ENCODE measurements around the gene NDP. TPM values are rescaled to one million over a fixed set of nuclear protein-coding genes. Genes with fewer than 3 reads are reported as not detected.

Gene NDP
- polyA plus RNA-seq, 5 donors, result 0.33 to 0.84 (median 0.36) TPM

Other genes starting within 250 kb of the NDP start
- gene MAOB, start 90.9 kb downstream of the NDP start, polyA plus RNA-seq (ENCODE audit: insufficient read depth in 1 of 5, insufficient read length in 5 of 5, low replicate concordance in 1 of 5), result 10 to 100 TPM; 10.9 to 15.8 (median 12.8) TPM

Data from right lung (tissue), 5 donors.